NCI-H2081 treated with DMSO at 0.1 percent for 48 hours (cell line): ENCODE measurements around the gene ZBTB45.
A peak's percentile ranks its signal among the peaks of the same experiment; 100 is the strongest.

Experiments used
- DNase-seq: peaks from one replicate; lab custom pipeline; 2025; lab: John Stamatoyannopoulos, UW

The ZBTB45 gene

DNA sequence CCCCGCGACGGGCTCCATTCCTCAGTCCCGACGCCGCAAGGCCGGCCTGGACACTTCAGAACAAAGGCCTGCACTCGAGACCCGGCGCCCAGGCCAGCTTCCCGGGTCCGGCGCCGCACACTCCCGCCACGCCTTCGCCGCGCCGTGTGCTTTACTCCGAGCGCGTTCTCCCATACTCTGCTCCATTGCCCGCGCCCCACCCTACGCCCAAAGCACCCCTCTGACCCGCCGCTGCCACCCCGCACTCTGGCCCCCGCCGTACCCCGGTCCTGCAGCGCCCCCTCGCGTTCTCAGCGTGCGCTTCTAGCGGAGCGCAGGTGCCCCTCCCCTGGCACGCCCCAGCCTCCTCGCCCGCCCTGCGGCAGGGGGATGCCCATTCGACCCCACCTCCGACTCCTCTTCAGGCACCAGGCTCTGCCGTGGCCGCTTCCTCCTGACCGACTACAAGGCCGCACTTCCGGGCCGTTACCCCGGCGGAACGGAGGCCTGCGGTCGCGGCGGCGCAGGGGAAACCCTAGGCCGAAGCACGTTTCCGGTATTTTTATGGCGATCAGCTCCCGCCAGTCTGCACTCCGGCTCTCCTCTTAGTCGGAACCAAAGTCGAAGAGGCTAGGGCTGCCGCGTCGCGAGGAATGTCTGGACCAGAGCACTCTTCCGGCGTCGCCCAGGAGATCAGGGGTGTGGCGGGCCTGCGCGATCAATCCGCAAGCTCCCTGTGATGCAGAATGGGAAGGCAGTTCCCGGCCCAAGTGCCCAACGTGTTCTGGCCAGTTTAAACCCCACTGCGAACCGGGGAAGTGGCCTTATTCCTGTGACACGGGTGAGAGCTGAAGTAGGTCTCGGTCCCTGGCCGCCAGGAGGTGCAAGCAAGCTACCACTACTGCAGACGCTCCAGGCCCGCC, at the start of gene ZBTB45:
ZBTB45 (minus strand) TSS at position 456 of the 902 bp plus-strand sequence. CDS start 2,137 bp downstream, outside the sequence.
- peak; percentile 85 for DNase-seq

DNA sequence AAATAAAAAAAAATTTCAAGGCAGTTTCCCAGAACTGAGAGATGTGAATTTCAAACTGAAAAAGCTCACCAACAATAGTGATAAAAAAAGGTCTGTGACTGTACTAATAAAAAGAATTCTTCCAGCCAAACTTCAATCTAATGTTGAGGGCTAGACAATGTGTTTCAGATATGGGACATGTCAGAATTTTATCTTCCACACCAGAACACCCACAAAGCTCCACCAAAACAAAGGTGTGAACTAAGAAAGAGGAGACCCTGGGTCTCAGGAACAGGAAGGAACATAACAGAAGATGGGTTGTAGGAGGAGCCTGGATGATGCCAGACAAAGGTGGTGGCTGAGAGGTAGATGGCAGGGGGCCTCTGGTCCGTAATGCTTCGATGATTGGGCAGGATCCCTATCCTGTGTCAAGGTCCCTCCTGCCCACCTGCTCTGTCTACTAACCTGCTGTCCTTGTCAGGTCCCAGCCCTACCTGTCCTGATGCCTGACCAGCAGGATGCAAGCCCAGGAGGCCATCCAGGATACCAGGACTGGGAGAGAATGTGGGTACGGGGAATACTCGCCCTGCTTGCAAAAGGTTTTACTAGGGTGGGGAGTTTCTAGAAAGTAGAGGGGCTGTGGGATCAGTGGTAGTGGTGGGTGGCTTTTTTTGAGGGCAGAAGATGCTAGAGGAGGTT, 49.0 kb upstream of the ZBTB45 start:
- DNase-seq, result no peak

DNA sequence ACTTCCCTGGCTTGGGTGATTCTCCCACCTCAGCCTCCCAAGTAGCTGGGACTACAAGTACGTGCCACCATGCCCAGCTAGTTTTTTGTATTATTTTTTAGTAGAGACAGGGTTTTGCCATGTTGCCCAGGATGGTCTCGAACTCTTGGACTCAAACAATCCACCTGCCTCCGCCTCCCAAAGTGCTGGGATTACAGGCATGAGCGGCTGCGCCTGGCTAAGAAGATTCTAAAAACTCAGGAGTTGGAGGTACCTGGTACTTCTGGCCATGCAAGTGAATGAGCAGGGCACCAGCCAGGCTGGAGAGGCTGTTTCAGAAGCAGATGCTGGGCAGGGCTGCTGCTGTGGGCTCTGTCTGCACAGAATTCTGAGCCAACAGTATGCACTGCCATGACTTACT, 47.4 kb upstream of the ZBTB45 start:
- DNase-seq, result no peak

DNA sequence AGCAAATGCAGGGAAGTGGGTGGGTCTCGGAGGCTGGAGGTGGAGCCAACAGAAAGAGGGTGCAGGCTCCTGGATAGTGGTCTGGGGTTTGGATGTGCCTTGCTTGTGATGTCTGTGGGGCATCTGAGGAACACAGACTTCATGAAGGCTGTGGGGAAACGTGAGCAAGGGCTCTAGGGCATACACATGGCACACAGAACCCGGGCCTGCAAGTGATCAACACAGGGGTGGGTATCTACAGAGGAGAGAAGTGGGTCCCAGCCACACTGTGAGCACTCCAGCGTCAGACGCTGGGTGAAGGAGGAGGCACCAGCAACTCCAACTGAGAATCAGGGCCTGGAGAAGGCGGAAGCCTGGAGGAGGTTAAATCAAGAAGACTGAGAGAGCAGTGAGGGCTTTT, 44.2 kb upstream of the ZBTB45 start:
- no peak for DNase-seq

DNA sequence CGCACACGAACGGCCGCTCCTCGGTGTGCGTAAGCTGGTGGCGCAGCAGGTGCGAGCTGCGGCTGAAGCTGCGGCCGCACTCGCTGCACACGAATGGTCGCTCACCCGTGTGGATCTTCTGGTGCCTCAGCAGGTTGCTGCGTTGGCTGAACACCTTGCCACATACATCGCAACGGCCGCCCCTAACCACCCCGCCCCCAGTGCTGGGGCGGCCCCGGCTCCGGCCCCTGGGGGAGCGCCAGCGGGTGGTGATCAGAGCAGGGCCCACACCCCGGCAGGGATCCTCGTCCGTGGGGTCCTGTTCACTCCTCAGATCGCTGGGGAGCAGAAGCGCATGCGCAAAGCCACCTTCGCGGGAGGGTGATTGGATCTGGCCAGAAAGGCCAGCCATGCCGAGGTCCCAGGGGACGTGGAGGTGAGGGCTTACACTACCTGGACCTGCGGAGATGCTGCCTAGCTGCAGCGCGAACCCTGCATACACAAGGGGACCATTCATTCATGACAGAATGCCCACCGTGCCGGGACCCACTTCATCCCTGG, 43.5 kb upstream of the ZBTB45 start:
- DNase-seq, result no peak

DNA sequence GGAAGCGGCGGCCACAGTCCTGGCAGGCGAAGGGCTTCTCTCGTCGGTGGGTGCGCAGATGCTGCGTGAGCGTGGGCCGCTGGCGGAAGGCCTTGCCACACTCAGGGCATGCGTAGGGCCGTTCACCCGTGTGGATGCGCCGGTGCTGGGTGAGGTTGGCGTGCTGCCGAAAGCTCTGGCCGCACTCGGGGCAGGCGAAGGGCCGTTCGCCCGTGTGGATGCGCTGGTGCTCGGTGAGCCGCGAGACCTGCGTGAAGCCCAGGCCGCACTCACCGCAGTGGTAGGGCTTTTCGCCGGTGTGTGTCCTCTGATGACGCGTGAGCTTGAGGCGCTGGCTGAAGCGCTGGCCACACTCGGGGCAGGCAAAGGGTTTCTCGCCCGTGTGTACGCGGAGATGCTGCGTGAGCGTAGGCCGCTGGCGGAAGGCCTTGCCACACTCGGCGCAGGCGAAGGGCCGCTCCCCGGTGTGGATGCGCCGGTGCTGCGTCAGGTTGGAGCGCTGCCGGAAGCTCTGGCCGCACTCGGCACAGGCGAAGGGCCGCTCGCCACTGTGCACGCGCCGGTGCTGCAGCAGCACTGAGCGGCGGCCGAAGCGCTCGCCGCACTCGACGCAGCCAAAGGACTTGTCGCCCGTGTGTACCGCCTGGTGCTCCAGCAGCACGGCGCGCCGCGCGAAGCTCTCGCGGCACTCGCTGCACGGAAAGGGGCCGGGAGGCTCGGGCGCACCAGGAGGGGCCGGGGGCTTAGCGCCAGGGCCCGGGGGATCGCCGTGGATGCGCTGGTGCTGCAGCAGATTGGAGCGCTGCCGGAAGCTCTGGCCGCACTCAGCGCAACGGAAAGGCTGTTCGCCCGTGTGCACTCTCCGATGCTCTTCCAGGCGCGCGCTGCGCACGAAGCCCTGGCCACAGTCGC, 42.8 kb upstream of the ZBTB45 start:
- DNase-seq, result no peak

DNA sequence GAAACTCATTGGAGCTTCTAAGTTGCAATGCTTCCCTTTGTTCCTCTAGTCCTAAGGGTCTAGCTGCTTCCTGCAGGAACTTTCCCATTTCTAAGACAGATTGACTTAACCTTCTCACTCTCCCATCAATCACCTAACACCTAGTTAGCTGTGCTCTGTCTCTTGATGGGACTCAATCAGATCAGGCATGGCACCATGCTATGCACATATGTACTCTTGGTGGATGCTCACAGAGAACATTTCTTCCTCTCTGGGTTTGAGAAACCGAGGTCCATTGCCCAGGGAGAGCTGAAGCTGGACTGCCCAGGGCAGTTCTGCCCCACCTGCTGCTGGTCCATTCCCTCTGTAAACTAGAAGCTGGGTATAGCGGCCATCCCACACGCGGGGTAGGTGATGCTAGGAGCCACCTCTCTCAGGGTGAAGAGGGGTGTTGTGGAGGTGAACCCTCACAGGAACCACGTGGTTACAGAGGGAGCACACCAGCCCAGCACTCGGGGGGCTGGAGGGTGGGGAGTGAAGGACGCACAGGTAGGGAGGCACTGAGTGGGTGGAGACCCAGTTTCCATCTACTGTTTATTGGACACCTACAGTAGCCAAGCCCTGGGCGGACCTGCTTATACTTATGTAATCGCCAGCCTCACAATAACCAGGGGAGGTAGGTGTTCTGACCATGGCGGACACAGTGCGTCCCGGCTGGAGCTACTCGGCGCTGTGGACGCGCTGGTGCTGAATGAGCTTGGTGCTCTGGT, 41.9 kb upstream of the ZBTB45 start:
- no peak for DNase-seq

DNA sequence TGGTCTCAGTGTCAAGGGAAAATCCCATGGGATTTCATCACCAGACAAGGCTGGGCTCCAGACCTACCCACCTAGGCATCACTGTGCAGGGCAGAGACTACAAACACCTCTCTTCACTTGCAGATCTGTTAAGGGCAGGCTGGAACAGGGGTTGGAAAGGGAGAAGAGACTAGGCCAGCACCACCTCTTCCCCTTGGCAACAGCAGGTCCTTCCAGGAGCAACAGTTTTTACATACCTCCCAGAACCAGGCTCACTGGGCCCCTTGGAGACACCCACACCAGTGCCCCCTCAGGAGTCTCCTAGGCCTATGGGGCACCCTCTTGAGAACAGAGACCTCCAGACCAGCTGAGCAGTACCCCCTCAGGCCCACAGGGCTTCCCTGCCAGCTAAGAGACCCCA, 41.3 kb upstream of the ZBTB45 start:
- DNase-seq, result no peak

DNA sequence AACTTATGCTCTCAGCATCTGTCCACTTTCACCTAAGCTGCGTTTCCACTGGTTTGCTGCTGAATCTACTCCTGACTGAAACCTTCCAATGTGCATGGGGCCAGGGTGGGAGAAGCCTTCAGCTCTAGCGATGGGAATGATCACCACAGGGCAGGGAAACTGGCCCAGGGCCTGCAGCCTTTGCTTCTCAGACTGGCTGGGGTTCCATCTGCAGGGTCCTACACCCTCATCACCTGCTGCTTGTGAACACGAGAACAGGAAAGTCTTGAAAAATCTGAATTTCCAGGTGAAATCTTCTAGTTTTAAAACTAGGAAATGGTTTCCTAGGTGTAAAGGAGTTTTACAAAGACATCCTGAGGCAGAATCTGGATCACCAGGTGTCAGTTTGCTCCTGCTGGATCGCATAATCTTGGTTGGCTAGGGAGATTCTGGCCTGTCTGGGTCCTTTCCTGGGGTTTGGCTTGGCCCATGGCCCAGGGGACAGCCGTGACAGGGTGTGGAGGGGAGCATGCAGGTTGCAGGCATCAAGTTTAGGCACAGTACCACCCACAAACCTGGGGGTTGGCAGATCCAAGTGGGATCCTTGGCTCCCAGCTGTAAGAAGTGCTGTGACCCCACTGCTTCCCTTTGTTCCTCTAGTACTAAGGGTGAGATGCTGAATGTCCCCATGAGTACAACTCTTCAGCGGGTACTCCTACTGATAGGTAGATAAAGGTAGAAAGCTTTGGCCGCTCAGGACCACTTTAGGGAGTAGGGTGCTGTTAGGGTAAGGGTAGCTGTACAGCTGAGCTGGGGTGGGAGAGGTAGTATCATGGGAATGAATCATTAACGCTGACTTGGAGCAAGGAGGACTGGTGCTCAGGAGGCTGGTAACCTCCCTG, 40.6 kb upstream of the ZBTB45 start:
- no peak for DNase-seq

DNA sequence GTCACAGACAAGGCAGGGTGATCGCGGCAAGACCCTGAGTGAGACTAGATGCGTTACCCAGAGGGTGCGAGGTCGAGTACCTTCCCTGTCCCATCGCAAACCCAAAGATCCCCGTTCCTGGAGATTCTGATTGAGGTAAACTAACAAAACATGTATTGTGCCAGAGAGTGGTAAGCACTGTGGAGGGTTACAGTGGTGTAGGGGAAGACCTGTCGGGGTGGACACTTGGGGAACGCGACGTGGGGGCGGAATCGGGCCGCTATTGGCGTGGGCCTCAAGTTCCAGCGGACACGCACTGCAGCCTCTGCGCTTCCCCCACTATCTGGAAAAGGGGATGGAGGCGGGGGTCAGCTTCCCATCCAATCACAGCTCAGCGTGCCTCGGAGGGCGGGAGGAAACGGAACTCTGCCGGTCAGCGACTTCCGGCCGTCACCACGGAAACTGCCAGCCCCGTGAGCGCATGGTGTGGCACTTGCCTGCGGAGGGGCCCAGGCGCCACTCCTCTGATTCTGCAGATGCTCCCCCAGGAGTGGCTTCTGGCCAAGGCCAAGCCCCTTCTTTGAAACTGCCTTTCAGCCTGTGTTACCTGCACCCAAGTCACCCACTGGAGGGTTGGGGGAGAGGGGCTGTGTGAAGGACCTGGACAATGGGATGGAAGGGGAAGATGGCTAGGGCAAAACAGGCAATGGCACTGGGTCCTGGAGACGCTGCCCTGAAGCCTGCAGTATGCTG, 39.8 kb upstream of the ZBTB45 start:
- no peak for DNase-seq

DNA sequence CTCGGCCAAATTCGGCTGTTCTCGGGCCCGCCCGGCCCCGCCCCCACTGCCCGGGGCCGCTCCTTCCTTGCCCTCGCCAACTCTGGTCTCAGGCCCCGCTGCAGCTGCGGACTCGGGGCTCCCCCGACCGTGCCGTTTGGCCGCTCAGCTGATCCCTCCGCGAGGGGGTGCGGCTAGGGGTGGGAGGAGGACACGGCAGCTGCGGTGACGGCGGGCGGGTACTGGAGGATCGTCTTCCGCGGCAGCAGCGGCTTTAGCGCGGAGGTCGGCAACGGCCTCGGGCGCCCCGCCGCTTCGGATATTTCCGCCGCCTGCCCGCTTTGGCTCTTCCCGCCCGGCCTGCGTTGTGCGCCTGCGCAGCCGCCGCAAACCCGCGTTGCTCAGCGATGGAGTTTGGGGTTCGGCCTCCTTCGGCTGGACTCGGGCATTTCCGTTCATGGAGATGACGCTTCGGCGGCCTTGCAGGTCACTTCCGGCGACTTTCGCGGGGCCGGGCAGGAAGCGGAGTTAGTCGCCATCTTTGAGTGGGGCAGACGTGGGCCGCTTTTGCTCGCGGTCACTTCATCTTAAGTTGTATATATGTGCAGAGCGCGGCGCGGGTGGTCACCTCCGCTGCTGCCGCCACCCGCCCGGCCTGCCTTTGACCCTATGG, 39.1 kb upstream of the ZBTB45 start:
- DNase-seq, result no peak

DNA sequence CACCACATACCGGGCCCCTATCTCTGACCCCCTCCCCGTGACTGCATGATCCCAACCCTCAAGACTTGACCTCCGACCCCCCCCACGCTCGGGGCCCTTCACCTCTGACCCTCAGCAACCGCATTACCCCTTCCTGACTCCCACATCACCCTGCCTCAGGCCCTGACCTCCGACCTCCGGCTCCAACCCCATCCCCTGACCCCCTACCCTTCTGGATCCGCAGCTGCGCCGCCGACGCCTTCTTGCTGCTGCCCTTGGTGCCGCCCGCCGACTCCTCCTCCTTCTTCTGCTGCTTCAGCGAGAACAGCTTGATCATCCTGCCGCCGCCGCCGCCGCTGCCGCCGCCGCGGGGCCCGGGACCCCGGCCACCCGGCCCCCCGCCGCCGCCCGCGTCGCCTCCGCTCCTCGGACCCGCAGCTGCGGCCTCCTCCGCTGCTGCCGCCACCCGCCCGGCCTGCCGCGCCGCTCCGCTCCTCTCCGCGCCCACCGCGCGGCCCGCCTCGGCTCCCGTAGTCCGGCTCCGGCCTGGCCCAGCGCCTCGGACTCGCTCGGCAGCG, 38.5 kb upstream of the ZBTB45 start, which contains the start of gene UBE2M:
UBE2M (minus strand) TSS at position 546 of the 557 bp plus-strand sequence; CDS start at position 316, 230 bp downstream.
- no peak for DNase-seq

DNA sequence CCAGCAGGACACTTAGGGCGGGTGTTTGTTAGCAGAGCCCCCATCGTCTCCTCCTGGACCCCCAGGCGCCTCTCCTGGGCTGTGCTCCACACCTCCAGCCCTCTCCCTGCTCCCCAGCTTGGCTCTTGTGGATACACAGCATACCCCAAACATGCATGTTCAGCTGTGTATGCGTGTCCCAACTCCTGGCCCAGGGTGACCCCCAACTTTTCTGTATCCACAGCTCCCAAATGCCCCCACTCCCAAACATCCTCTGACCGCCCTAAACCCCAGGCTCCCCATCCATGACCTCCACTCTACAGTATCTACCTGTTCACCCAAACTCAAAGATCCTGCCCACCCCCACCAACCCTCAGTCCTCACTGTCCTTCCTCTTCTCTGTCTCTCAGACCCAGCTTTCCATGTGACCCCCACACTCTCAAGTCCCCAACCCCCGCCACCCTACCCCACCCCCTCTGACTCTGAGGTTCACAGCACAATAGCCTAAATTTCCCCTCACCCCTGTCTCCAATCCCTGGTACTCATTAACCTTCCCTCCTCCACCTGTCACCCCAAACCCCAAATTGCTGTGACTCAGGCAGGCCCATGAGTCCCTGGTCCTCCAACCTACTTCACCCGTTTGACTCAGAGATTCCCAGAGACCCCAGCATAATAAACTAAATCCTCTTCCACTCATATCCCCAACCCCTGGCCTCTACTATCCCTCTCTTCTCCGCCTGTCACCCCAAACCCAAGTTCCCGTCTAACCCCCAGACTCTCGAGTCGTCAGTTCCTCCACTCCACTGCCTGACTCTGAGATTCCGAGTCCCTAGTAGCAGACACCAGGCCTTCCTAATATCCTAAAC, 37.8 kb upstream of the ZBTB45 start:
- DNase-seq, result no peak

DNA sequence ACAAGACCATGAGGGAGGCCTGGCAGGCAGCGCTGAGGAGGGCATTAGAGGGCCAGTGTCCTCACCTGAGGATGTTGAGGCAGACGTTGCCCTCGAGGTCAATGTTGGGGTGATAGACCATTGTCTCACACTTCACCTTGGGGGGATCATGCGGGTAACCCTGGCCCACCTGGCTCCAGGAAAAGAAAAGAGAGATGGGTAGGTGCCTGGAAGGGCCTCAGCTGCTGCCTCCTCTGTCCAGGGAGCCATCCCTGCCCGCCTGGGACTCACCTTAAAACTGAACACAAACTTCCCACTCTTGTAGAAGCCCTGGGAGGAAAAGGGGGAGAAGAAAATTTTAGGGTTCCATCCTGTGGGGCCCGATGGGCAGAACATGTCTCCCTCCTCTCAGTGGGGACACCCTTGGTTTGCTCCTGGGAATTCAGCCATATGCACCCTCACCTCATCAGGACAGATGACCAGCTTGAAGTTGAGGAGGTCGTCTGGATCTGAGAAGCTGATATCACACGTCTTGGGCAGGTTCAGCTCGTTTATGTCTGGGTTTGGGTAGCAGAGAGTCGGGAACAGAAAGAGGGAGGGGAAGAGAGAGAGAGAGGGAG, 37.1 kb upstream of the ZBTB45 start:
- DNase-seq, result no peak

DNA sequence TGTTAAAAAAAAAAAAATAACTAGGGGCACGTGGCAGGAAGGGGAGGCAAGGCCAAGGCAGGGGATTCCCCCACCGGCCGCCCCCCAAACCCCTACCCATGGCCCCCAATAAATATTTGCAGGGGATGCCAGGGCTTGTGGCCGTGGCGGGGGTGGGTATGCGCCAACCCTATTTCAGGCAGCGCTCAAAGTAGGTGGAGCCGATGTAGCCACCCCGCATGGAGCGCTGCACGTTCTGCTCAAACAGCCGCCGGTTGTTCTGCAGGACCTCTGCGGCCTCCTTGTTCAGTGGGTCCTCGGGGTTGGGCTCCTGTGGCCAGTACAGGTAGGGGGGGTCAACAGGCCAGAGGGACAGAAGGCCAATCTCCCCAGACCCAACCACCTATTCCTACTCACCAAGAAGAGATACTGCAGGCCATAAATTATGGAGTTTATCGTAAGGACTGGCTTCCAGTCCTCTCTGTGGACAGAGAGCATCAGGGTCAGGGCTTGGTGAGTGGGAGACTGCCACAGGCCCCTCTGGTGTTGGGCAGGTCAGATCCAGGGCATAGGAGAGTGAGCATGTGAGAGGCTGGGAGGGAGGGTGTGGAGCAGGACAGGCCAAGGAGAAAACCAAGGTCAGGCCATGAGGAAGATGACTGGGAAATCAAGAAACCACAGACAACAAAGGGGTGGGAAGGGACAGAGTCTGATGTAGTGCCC, 36.5 kb upstream of the ZBTB45 start:
- DNase-seq, result no peak

DNA sequence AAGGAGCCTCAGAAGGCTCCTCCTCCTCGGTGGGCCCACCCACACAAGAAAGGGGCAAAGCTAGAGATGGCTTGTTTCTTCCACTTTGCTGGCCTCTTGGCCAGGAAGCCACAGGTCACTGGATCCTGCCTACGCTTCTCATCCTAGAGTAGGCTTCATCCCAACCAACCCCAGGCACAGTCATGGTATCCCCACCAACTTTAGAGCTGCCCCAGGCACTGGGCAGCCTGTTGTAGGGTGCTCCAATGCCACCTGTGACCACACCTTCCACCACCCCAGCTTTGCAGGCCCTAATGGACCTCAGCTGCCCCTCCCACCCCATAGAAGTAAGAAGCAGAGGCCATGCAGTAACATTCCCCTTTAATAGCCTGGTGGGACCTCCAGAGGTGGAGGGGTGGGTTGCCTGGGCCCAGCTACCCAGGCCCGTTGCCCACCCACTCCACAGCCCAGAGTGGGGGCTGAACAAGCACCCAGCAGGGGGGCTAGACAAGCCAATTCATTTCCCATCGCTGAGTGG, 35.8 kb upstream of the ZBTB45 start:
- DNase-seq, result no peak
